HT-29 (cell line): ENCODE results near the gene DGAT2. TPM values are rescaled to one million over a fixed set of nuclear protein-coding genes. Genes with fewer than 3 reads are reported as not detected.

ENCODE experiments used
- DNase-seq: peaks from one replicate; pipeline ENCODE4 v3.0.0-alpha.2; 2015; ENCODE audit warnings: low spot score
- total RNA-seq: library from RNA; depleted of rRNA; stranded (reverse); fragments of >200 nt; shearing (Covaris generic); gene quantifications from 2 replicates; pipeline ENCODE4 v1.2.3, GENCODE V29; 2014

Gene DGAT2
- total RNA-seq, 1 experiment from 2014 or later, result 18.3 TPM

DNA sequence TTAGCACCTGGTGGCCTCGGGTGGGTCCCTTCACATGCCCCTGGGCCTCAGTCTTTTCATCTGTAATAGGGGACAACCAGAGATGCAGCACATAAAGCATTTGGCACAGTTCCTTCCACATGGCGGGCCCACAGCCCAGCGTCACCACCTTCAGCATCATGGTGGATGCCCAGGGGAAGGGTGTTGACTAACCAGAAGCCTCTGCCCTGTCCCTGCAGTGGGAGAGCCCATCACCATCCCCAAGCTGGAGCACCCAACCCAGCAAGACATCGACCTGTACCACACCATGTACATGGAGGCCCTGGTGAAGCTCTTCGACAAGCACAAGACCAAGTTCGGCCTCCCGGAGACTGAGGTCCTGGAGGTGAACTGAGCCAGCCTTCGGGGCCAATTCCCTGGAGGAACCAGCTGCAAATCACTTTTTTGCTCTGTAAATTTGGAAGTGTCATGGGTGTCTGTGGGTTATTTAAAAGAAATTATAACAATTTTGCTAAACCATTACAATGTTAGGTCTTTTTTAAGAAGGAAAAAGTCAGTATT is 31.6 kb downstream of the DGAT2 start:
- no peak for DNase-seq

GRCh38 chr11:75800728-75801361 is 32.3 kb downstream of the DGAT2 start:
- no peak for DNase-seq

DNA sequence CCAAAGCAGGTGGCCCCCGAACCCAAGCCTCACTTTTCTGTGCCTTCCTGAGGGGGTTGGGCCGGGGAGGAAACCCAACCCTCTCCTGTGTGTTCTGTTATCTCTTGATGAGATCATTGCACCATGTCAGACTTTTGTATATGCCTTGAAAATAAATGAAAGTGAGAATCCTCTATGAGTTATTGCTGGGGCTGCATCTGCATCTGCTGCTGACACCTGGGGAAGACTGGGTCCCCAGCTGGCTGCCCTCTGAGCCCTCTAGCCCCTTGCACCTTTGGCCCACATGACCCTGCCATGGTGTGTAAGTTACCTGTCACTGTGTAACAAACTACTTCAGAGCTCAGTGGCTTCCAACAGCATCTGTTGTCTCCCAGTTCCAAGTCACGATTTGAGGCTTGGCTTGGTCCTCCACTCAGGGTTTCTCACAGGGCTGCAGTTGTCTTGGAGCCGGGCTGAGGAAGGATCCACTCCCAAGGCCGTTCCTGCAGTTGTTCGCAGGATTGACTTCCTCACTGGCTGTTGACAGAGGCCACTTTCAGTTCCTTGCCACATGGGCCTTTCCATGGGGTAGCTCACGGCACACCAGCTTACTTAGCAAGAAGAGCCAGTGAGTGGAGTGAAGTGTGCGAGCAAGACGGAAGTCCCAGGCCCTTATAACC is 32.9 kb downstream of the DGAT2 start:
- no peak for DNase-seq

DNA sequence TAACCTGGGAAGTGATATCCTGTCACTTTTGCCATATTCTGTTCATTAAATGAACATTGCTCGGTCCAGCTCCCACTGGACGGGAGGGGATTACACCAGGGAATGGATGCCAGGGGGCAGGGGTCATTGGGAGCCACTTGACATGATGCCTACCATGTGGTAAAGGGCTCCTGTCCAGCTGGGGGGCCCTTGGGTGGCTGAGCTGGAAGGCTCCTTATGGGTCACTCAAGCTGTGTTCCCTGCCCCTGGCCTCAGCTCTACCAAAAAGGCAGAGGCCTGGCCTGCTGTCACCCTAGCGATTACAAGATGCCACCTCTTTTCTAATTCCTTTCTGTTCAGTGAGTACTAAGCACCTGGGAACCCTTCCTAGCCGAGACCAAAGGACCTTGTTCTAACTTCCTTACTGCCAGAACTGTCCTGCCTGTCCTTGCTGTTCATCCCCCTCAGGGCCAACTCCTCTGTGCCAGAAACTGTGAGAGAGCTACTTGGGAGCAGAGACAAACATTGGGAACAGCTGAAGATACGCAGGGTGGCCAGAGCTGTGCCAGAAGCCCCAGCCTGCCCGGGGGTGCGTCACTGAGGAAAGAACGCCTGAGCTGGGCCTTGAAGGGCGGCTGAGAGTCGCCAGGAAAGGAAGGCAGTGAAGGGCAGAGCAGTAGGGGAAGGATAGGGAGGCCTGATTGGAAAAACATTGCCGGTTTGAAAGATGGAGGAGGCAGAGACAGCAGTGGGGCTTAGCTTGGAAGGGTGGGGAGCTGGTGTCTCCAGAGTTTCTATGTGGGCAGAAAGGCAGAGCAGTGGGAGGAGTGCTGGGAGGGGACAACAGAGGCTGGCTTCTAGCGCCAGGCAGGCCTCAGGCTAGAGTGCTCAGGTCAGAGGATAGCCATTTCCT is 33.7 kb downstream of the DGAT2 start:
- DNase-seq, result no peak

- peak; percentile 92 for DNase-seq
These were observed 34.6 kb downstream of the DGAT2 start for GRCh38 chr11:75802913-75803820.

DNA sequence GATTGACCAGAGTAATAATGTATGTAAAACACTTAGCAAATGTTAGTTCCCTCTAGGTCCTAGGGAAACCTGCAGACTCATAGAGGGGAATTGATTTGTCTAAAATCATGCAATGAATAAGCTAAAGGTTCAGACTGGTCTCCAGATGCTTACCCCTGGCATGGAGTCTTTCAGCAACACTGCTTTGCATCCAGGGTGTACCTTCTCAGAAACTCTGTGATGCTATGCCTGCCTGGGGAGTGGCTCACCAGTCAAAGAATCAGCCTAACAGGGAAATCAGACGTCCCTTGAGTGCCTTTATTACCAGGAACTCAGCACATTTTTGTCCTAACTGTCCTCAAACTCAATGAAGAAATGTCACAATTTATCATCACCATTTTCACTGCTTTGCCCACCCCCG is 40.5 kb downstream of the DGAT2 start:
- DNase-seq, result no peak

- no peak for DNase-seq
These were observed 41.4 kb downstream of the DGAT2 start for GRCh38 chr11:75809991-75810390.

- no peak for DNase-seq
These were observed 42.2 kb downstream of the DGAT2 start for GRCh38 chr11:75810637-75811390.

- DNase-seq, result no peak
These were observed 42.9 kb downstream of the DGAT2 start for GRCh38 chr11:75811485-75811884.

GRCh38 chr11:75812542-75813040 is 44.0 kb downstream of the DGAT2 start:
- DNase-seq, result no peak

DNA sequence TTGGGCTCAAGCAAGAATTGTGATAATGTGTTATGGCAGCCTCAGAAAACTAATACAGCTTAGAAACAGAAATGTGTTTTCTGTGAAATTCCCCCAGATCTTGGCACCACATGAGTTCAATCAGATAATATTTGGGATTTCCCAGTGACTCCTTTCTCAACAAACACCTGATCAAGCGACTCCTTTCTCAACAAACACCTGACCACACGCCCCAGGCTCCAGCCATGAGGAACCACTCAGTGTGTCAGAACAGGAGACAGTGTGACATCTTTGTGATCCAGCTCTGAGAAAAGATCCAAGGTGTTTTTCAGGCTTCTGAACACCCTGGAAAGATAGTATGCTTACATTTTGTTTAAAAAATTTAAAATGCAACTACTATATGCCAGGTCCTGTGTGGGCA is 44.5 kb downstream of the DGAT2 start:
- DNase-seq, result no peak

GRCh38 chr11:75813622-75814039 is 45.1 kb downstream of the DGAT2 start:
- DNase-seq, result peak; percentile 54

DNA sequence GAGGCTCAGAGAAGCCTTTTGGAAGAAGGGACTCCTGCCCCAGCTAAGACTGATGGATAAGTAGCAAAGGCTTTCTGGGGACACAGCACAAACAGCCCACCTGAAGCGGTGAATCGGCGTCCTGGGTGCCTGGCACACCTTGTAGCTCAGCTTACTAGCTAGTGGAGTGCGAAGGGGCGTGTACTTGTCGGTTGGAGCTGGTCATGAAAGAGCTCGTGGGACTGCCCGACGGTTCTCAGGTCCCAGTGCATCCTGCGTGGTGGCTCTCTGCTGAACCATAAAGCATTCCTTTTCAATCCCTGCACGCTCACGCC is 45.7 kb downstream of the DGAT2 start:
- no peak for DNase-seq

- peak; percentile 100 for DNase-seq
These were observed 46.2 kb downstream of the DGAT2 start, which contains the start of gene UVRAG for GRCh38 chr11:75814677-75815344. Gene UVRAG (plus strand): TSS chr11:75815210. CDS start chr11:75815408, 198 bp downstream.

DNA sequence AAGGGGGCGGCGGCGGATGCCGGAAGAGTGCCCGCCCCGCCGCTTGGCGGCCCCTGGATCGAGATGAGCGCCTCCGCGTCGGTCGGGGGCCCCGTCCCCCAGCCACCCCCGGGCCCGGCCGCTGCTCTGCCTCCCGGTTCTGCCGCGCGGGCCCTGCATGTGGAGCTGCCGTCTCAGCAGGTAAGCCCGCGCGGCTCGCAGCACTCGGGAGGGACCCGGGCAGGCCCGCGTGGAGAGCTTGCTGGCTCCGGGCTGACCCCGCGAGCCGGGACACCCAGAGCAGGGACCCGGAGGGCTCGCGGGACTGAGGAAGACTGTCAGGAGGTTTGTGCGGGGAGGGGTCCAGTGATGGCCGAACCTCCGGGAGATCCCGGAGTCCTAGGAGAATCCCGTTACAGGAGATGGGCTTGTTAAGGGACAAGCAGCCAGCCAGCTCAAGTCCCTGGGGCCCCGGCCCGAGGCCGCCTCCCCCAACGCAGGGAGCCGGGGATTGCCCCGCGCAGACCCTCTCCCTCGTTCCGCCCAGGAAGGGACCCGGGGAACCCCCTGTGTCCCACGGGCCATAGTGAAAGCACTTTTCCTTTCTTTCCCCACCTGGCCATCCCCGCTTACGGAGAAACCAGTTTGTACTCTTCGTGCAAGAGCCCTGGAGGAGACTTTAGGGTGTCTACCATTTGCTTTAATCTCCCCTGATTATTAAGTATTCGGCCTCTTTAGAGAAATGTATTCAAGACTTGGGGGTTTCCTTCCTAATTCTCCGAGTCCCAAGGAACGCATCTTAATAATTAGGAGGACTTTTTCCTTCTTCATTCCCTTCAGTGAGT is 47.0 kb downstream of the DGAT2 start:
- DNase-seq, result peak; percentile 47

GRCh38 chr11:75816561-75817239 is 48.1 kb downstream of the DGAT2 start:
- DNase-seq, result no peak

- no peak for DNase-seq
These were observed 52.1 kb downstream of the DGAT2 start for GRCh38 chr11:75820645-75821044.

DNA sequence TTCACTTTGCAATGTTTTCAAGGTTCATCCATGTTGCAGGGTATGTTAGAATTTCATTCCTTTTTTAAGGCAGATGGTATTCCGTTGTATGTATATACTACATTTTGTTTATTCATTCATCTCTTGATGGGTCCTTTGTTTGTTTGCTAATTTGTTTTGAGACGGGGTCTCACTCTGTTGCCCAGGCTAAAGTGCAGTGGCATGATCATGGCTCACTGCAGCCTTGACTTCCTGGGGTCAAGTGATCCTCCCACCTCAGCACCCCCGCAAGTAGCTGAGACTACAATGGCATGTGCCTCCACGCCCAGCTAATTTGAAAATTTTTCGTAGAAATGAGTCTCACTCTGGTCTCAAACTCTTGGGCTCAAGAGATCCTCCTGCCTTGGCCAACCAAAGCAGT is 52.6 kb downstream of the DGAT2 start:
- DNase-seq, result no peak
